ENCODE results near the gene TSPAN18.

DNA sequence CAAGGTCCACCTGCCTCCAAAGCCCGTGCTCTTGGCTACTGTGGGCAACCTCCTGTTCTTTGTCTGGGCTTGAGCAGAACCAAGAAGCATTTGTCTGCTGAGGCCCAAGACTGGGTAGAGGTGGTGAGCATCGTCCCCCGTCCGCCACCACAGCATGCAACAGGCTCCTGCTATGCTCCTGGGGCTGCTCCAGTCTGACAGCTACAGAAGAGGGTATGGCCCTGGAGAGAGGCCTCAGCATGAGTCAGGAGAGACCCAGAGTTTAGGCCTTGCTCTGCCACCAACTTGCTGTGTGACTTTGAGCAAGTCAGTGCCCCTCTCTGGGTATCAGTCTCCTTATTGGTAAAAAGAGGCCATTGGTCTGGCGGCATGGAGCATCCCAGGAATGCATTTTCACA is 132.8 kb downstream of the TSPAN18 start:
- TF ChIP-seq EZH2phosphoT487 (IDR thresholded peaks at IDR 0.05; ENCODE audit: borderline replicate concordance, low read depth, low read length), result no peak
- TF ChIP-seq, protein P1, sequence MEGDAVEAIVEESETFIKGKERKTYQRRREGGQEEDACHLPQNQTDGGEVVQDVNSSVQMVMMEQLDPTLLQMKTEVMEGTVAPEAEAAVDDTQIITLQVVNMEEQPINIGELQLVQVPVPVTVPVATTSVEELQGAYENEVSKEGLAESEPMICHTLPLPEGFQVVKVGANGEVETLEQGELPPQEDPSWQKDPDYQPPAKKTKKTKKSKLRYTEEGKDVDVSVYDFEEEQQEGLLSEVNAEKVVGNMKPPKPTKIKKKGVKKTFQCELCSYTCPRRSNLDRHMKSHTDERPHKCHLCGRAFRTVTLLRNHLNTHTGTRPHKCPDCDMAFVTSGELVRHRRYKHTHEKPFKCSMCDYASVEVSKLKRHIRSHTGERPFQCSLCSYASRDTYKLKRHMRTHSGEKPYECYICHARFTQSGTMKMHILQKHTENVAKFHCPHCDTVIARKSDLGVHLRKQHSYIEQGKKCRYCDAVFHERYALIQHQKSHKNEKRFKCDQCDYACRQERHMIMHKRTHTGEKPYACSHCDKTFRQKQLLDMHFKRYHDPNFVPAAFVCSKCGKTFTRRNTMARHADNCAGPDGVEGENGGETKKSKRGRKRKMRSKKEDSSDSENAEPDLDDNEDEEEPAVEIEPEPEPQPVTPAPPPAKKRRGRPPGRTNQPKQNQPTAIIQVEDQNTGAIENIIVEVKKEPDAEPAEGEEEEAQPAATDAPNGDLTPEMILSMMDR (conservative IDR thresholded peaks at IDR 0.05; ENCODE audit: low read length), result no peak
